ENCODE data around the gene HOXA4.

HOXA4 gene

GRCh38 chr7:27131390-27131819 is 848 bp upstream of the HOXA4 start:
- no peak for DNase-seq

- peak; percentile 41 to 92 (median 83) for DNase-seq
Observed at GRCh38 chr7:27129729-27130539, 623 bp downstream of the HOXA4 start.

- DNase-seq: no peak
Observed at GRCh38 chr7:27128776-27129728, 1.5 kb downstream of the HOXA4 start.

- peak in 1 of 3 experiments; percentile 24 for DNase-seq
Observed at GRCh38 chr7:27128034-27128433, 2.5 kb downstream of the HOXA4 start.

- peak in 1 of 3 experiments; percentile 33 for DNase-seq
Observed at GRCh38 chr7:27126596-27127327, 3.8 kb downstream of the HOXA4 start.

- DNase-seq: no peak
Observed at GRCh38 chr7:27125986-27126394, 4.6 kb downstream of the HOXA4 start.

- DNase-seq: no peak
Observed at GRCh38 chr7:27124902-27125689, 5.5 kb downstream of the HOXA4 start.

GRCh38 chr7:27124096-27124901 is 6.3 kb downstream of the HOXA4 start:
- DNase-seq: no peak

- no peak for DNase-seq
Observed at GRCh38 chr7:27123477-27124053, 7.0 kb downstream of the HOXA4 start.

- no peak for DNase-seq
Observed at GRCh38 chr7:27123007-27123476, 7.5 kb downstream of the HOXA4 start.

GRCh38 chr7:27122077-27122910 is 8.3 kb downstream of the HOXA4 start:
- no peak for DNase-seq

GRCh38 chr7:27121684-27122076 is 8.9 kb downstream of the HOXA4 start:
- DNase-seq: peak in 1 of 3 experiments; percentile 28

GRCh38 chr7:27119412-27119911 is 11.1 kb downstream of the HOXA4 start:
- DNase-seq: no peak

- DNase-seq: no peak
Observed at GRCh38 chr7:27118580-27118979, 12.0 kb downstream of the HOXA4 start.

GRCh38 chr7:27117887-27118491 is 12.6 kb downstream of the HOXA4 start:
- DNase-seq: no peak

GRCh38 chr7:27116962-27117886 is 13.3 kb downstream of the HOXA4 start:
- DNase-seq: peak in 1 of 3 experiments; percentile 41

GRCh38 chr7:27116031-27116961 is 14.3 kb downstream of the HOXA4 start:
- DNase-seq: peak; percentile 63 to 95 (median 74)

All from NCI-H1417 (cell line).